Measurements from ENCODE around the gene TLR9.
"Not testable (repeated sequence)": the region's sequence is repeated elsewhere in the genome, so short reads cannot be mapped to it uniquely, and the experiment has no call there.

Gene TLR9

GRCh38 chr3:52197842-52198625 lies 27.4 kb downstream of the TLR9 start, which contains the start of gene ALAS1:
TSS of gene ALAS1 (plus strand) at chr3:52198160. CDS start at chr3:52199242, 1,082 bp downstream.
- FAIRE-seq (peak; percentile 97), DNase-seq (ENCODE audit: insufficient read length, low spot score) (peak; percentile 98)

GRCh38 chr3:52197499-52197841 lies 28.0 kb downstream of the TLR9 start:
- FAIRE-seq (no peak), DNase-seq (ENCODE audit: insufficient read length, low spot score) (no peak)

- DNase-seq (ENCODE audit: insufficient read length, low spot score) (no peak), FAIRE-seq (peak; percentile 87)
Observed at GRCh38 chr3:52196977-52197376, 28.5 kb downstream of the TLR9 start.

- FAIRE-seq: no peak
Observed at GRCh38 chr3:52195823-52196331, 29.6 kb downstream of the TLR9 start.

GRCh38 chr3:52195291-52195597 lies 30.2 kb downstream of the TLR9 start:
- FAIRE-seq (no peak), DNase-seq (ENCODE audit: insufficient read length, low spot score) (no peak)

More at GRCh38 chr3:52195823-52196331, 29.6 kb downstream of the TLR9 start:
- DNase-seq (ENCODE audit: insufficient read length, low spot score): no peak

GRCh38 chr3:52194485-52195290 lies 30.8 kb downstream of the TLR9 start:
- DNase-seq (ENCODE audit: insufficient read length, low spot score): no peak
- FAIRE-seq: peak; percentile 33

GRCh38 chr3:52193065-52193464 lies 32.4 kb downstream of the TLR9 start:
- FAIRE-seq (peak; percentile 85), DNase-seq (ENCODE audit: insufficient read length, low spot score) (peak; percentile 75)

- FAIRE-seq (no peak), DNase-seq (ENCODE audit: insufficient read length, low spot score) (no peak)
Observed at GRCh38 chr3:52191663-52192062, 33.8 kb downstream of the TLR9 start.

- FAIRE-seq: no peak
- no peak for DNase-seq (ENCODE audit: insufficient read length, low spot score)
Observed at GRCh38 chr3:52190294-52191074, 35.0 kb downstream of the TLR9 start.

GRCh38 chr3:52188556-52188955 lies 36.9 kb downstream of the TLR9 start:
- no peak for DNase-seq (ENCODE audit: insufficient read length, low spot score)
- no peak for FAIRE-seq

- DNase-seq (ENCODE audit: insufficient read length, low spot score): no peak
- no peak for FAIRE-seq
Observed at GRCh38 chr3:52186729-52187128, 38.7 kb downstream of the TLR9 start.

GRCh38 chr3:52185837-52186236 lies 39.6 kb downstream of the TLR9 start:
- DNase-seq (ENCODE audit: insufficient read length, low spot score): no peak
- no peak for FAIRE-seq

- FAIRE-seq: no peak
Observed at GRCh38 chr3:52185311-52185710, 40.1 kb downstream of the TLR9 start.

GRCh38 chr3:52184690-52185089 lies 40.8 kb downstream of the TLR9 start:
- DNase-seq (ENCODE audit: insufficient read length, low spot score) (no peak), FAIRE-seq (peak; percentile 28)

More at GRCh38 chr3:52185311-52185710, 40.1 kb downstream of the TLR9 start:
- no peak for DNase-seq (ENCODE audit: insufficient read length, low spot score)

GRCh38 chr3:52183786-52184445 lies 41.5 kb downstream of the TLR9 start:
- FAIRE-seq: no peak
- DNase-seq (ENCODE audit: insufficient read length, low spot score): no peak

- DNase-seq (ENCODE audit: insufficient read length, low spot score): no peak
- no peak for FAIRE-seq
Observed at GRCh38 chr3:52182691-52183090, 42.8 kb downstream of the TLR9 start.

- FAIRE-seq (no peak), DNase-seq (ENCODE audit: insufficient read length, low spot score) (no peak)
Observed at GRCh38 chr3:52182196-52182595, 43.2 kb downstream of the TLR9 start.

- DNase-seq (ENCODE audit: insufficient read length, low spot score): no peak
- no peak for FAIRE-seq
Observed at GRCh38 chr3:52181543-52181942, 43.9 kb downstream of the TLR9 start.

- FAIRE-seq (no peak), DNase-seq (ENCODE audit: insufficient read length, low spot score) (no peak)
Observed at GRCh38 chr3:52178537-52178936, 46.9 kb downstream of the TLR9 start.

GRCh38 chr3:52178126-52178525 lies 47.3 kb downstream of the TLR9 start:
- not testable (repeated sequence) for FAIRE-seq

GRCh38 chr3:52177701-52178042 lies 47.8 kb downstream of the TLR9 start:
- FAIRE-seq (no peak), DNase-seq (ENCODE audit: insufficient read length, low spot score) (no peak)

More at GRCh38 chr3:52178126-52178525, 47.3 kb downstream of the TLR9 start:
- not testable (repeated sequence) for DNase-seq (ENCODE audit: insufficient read length, low spot score)

Data from HTR-8/SVneo (cell line).